ENCODE measurements around the gene TRUB1.
A peak's percentile ranks its signal among the peaks of the same experiment; 100 is the strongest.
"Not testable (repeated sequence)": the region's sequence is repeated elsewhere in the genome, so short reads cannot be mapped to it uniquely, and the experiment has no call there.

The TRUB1 gene

GRCh38 chr10:114925587-114926586 lies 12.1 kb upstream of the TRUB1 start:
- peak; percentile 24 for DNase-seq

- DNase-seq, result no peak
Observed at GRCh38 chr10:114928818-114929217, 9.2 kb upstream of the TRUB1 start.

- DNase-seq, result no peak
Observed at GRCh38 chr10:114930320-114930719, 7.7 kb upstream of the TRUB1 start.

GRCh38 chr10:114931072-114931679 lies 6.8 kb upstream of the TRUB1 start:
- no peak for DNase-seq

- no peak for DNase-seq
Observed at GRCh38 chr10:114932225-114932624, 5.8 kb upstream of the TRUB1 start.

- no peak for DNase-seq
Observed at GRCh38 chr10:114932945-114933344, 5.0 kb upstream of the TRUB1 start.

DNA sequence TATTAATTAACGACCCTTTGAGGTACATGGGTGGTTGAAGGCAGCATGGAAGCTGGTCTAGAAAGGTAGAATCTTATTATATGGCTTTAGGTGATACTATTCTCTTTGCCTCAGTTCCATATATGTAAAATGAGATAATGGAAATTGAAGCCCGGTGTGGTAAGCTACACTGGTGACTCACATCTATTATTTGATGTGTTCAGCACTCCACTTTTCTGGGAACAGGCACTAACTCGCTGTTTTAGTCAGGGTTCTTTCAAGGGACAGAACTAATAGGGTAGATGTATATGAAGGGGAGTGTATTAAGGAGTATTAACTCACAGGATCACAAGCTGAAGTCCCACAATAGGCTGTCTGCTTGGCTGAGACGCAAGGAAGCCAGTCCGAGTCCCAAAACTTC lies 4.4 kb upstream of the TRUB1 start:
- DNase-seq, result no peak

DNA sequence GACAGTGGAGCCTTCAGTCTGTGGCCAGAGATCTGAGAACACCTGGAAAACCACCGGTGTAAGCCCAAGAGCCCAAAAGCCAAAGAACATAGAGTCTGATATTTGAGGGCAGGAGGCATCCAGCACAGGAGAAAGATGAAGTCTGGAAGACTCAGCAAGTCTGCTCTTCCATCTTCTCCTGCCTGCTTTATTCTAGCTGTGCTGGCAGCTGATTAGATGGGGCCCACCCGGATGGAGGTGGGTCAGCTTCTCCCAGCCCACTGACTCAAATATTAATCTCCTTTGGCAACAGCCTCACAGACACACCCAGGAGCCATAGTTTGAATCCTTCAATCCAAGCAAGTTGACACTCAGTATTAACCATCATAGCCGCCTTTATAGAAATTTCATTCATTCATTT lies 4.0 kb upstream of the TRUB1 start:
- DNase-seq, result not testable (repeated sequence)

- DNase-seq, result no peak
Observed at GRCh38 chr10:114938856-114939193, 830 bp downstream of the TRUB1 start.

DNA sequence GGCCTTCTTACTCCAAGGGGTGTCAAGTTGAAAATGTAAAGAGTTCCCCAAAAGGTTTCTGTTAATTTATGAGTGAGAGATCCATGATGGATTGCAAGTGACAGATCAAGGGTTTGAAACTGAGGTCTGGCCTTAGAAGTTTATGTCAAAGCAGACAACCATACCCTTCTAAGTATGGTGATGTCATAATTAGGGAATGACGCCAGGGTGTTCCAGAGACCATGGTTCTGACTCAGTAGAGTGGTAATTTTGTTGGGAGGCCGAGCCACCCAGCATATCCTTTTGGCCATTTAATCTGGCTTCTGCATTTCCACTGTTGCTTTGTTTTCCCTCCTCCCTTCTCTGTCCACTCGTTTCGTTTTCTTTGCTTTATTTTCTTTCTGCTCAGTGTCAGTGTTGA lies 2.7 kb downstream of the TRUB1 start:
- no peak for DNase-seq

GRCh38 chr10:114943000-114943399 lies 5.0 kb downstream of the TRUB1 start:
- no peak for DNase-seq

DNA sequence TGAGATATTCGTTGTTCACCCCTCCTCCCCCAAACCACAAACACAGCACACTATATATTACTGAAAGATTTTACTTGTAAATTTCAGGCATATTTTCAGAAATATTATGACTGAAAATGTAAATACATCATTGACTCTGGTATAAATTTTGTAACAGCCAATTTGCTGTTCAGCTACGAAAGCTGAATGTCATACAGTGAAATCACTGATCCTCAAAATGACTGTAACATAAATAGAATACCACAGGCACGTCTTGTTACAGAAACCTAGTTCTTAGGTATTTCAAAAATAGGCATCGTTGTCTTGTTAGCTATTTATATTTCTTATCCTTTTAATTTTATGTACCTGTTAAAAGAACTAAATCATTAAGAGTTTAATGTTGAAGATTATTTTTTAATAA lies 15.1 kb downstream of the TRUB1 start:
- no peak for DNase-seq

- no peak for DNase-seq
Observed at GRCh38 chr10:114955984-114956383, 18.0 kb downstream of the TRUB1 start.

GRCh38 chr10:114956466-114956865 lies 18.5 kb downstream of the TRUB1 start:
- DNase-seq, result no peak

GRCh38 chr10:114957122-114957521 lies 19.1 kb downstream of the TRUB1 start:
- no peak for DNase-seq

DNA sequence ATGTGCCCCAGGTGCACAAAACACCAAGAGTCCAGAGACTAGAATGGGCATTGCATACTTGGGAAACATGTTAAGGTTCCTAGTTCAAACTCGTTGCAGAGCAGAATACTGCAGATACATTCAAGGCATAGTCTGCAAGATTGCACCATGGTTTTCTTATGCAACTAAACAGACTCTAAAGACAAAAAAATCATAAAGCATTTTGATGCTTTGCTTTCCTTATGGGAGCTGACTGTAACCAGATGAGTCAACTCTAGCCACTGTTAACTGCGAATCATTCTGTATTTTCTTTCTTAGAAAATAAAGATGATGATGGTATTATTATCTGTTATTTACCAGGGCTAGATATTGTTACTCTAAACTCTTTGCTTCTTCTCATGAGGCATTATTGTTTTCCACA lies 19.7 kb downstream of the TRUB1 start:
- no peak for DNase-seq

DNA sequence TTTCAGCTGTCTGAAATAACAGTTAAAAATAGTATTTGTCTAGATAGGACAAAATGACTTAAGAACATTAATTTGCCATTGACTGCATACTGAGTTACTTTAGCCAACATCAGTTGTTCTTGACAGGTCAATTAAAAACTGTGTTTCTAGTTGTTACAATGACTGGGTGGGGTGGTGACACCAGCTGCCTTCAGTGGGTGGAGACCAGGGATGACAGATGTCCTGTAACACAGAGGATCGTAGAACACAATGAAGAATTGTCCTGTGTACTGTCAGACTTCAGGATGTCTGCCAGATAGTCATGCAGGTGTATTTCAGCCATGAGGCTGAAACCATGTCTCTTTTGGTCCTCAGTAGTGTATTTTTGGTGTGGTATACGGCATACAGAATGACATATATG lies 24.4 kb downstream of the TRUB1 start:
- no peak for DNase-seq

GRCh38 chr10:114963908-114964307 lies 25.9 kb downstream of the TRUB1 start:
- DNase-seq, result no peak

- DNase-seq, result no peak
Observed at GRCh38 chr10:114967071-114967470, 29.1 kb downstream of the TRUB1 start.

DNA sequence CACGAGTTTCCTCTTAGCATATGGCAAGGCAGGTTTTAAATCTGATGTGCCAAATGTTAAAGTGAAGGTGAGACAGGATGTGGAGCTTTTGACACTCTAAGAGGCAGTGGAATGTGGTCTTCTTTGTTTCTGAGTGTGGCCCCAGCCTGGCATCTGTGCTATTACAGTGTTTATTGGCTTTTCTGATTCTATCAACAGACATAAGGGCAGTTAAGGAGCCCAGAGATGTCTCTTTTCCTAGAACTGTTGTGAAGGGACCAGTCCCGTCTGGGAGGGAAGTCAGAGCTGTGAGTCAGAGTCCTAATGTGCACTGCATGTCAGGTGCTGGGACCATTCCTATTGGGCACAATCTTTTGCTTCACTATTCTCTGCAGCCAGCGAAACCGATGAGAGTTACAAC lies 32.5 kb downstream of the TRUB1 start:
- DNase-seq, result no peak

- DNase-seq, result no peak
Observed at GRCh38 chr10:114973306-114973705, 35.3 kb downstream of the TRUB1 start.

DNA sequence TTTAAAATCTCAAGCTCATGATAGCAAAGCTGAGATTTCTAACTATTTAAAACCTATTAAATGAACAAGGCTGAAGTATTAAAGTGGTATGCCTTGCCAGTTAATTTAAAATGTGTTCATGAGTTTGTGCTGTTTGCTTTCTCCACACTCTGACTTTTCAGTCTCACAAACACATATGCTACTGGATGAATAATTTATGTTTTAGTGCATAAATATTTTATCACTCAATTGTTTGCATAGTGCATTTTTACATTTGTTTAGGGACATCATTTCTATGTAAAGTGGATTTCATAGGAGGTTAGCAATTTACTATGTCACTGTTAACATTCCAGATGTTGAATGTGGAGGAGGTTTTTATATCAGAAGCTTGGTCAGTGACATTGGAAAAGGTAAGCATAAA lies 36.0 kb downstream of the TRUB1 start:
- DNase-seq, result no peak

DNA sequence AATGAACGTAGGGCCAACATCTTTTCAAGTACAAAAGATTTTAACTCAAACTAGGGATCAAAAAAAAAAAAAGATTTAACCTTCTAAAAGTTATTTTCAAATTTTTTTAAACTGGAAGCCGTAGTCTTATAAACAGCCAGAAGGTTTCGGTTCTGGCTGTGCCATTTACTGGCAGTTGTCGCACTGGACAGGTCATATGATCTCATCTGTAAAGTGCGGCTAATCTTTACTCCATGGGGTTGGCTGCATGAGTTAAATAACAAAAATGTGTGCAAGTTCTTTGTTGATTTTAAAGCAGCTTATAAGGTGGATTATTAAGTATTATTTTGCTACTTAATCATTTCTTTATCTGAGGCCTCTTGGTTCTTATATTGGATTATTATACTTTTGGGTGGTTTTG lies 36.6 kb downstream of the TRUB1 start:
- DNase-seq, result no peak

GRCh38 chr10:114975091-114975490 lies 37.1 kb downstream of the TRUB1 start:
- no peak for DNase-seq

DNA sequence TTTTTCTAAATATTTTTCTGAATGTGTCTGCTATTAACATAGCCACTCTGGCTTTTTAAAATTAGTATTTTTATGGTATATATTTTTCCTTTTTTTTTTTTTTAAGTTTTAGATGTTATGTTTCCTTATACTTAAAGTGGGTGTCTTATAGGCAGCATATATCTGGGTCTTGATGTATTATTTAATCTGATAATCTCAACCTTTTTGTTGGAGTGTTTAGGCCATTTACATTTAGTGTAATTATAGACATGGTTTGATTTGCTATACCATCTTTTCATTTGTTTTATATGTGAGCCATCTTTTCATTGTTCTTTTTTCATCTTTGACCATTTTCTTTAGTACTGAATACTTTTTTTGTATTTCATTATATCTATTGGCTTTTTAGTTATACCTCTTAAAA lies 45.0 kb downstream of the TRUB1 start:
- no peak for DNase-seq

All from stimulated activated CD4-positive, alpha-beta T cell treated with anti-CD3 and anti-CD28 coated beads, Interleukin-1b, Interleukin-23, amount 100 ng/mL, for 48 hours (primary cell).